ENCODE data around the gene ILKAP.

Gene ILKAP

GRCh38 chr2:238236571-238236970, 33.1 kb upstream of the ILKAP start:
- no peak for DNase-seq

- no peak for DNase-seq
These were observed 32.4 kb upstream of the ILKAP start for GRCh38 chr2:238235856-238236255.

DNA sequence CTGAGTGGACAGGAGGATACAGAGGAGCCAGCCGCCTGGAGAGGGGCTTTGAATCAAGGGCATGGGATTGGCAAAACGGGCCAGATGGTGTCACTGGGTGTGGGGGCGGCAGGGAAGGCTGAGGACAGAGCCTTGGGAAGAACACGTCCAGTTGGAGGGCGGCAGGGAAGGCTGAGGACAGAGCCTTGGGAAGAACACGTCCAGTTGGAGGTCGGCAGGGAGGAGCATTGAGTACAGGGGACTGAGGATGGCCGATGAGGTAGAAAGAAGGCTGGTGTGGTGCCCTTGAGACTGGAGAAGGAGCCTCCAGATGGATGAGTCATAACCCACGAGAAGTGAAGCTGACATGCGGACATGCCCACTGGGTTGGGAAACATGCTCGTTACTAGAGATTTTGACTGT, 31.8 kb upstream of the ILKAP start:
- no peak for DNase-seq

GRCh38 chr2:238233625-238234024, 30.1 kb upstream of the ILKAP start:
- DNase-seq = no peak

DNA sequence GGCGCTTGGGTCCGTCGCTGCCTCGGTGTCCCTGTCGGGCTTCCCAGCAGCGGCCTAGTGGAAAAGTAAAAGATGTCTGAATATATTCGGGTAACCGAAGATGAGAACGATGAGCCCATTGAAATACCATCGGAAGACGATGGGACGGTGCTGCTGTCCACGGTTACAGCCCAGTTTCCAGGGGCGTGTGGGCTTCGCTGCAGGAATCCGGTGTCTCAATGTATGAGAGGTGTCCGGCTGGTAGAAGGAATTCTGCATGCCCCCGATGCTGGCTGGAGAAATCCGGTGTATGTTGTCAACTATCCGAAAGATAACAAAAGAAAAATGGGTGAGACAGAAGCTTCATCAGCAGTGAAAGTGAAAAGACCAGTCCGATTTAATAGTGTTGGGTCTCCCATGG, 28.3 kb upstream of the ILKAP start:
- no peak for DNase-seq

DNA sequence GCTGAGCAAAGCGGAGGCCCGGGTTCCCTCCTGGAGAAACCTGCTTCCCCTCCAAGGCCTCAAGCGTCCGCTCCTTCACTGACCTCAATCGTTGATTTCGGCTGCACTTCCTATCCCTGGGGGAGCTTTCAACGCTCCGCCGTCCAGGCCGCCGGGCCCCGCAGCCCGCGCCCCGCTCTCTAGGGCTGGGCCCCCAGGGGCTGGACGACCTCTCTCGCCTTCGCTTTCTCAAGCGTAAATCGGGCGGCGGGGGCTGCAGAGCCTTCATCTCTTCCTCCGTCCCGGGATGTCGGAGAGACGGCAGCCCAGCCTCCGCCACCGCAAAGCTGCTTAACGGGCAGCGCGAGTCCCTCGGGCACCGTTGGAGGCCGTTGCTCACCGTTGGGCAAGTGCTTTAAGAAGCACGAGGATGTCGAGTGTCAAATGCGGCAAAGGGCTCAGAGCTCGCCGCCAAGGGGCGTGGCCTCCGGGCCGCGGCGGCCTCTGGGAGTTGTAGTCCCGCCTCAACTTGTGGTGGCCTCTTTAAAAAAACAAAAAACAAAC, 27.8 kb upstream of the ILKAP start:
- peak; percentile 81 to 84 for DNase-seq

DNA sequence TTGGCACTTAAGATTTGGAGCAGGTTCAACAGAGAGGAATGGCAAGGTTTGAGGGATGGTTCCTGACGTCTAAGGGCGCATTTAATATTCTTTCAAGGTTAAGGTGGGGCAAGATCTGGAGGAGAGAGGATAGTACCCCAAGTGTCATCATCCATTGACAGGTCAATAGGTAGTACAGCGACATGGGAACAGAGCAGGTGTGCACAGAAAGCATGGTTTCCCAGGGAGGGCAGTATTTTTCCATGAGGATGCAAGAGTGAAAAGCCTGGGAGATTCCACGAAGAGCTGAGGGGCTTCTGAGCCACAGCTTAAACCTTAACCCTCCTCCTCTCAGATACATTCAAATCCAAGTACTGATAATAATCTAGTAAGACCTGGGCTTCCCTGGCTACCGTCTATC, 27.2 kb upstream of the ILKAP start:
- DNase-seq = no peak

GRCh38 chr2:238228700-238229099, 25.2 kb upstream of the ILKAP start:
- no peak for DNase-seq

- DNase-seq = no peak
These were observed 24.1 kb upstream of the ILKAP start for GRCh38 chr2:238227587-238228032.

GRCh38 chr2:238226698-238227586, 23.4 kb upstream of the ILKAP start:
- no peak for DNase-seq

GRCh38 chr2:238225911-238226697, 22.6 kb upstream of the ILKAP start:
- DNase-seq = no peak

DNA sequence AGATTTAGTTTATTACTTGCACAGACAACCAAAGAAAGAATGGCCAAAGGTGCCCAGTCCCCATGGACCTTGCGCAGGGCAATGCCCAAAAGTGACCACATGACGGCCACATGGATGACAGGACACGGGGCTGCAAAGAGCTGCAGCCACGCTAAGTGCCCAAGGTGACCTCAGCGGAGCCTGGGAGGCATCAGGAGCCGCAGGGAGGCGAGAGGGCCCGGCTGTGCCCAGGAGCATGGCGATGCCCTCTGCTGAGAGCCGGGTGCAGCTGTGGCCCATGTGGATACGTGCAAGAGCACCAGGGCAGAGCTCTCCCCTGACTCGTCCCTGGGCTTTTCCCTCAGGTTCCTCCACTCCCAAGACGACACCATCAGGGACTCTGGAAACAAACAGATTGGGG, 21.6 kb upstream of the ILKAP start:
- DNase-seq = no peak

GRCh38 chr2:238224356-238225035, 21.0 kb upstream of the ILKAP start:
- no peak for DNase-seq

DNA sequence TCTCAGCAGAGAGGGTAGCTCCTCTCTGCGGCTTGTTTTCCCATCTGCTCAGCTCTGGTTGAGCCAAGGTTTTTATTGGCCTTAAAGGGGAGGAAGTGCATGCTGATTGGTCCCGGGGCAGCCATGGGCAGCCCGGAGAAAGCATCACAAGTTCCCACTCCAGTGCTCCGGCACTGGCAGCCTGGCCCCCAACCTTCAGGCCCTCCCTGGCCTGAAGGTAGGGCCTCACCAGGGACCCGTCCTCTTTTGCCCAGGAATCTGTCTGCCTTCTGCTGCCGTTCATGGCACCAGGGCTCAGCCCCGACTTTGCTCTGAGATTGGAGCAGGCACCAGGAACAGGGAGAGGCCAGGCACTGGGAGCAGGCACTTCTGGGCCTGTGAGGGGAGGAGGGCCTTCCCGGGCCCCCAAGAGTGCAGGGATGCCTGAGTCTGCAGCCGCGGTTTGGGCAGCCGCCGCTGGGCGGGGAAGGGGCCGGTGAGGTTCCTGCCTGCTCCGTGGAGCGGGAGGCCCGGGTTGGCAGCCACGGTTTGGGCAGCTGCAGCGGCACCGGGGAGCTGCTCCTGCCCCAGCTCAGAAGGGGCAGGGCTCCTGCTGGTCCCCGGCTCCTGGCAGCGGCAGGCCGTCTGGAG, 17.5 kb upstream of the ILKAP start:
- no peak for DNase-seq

DNA sequence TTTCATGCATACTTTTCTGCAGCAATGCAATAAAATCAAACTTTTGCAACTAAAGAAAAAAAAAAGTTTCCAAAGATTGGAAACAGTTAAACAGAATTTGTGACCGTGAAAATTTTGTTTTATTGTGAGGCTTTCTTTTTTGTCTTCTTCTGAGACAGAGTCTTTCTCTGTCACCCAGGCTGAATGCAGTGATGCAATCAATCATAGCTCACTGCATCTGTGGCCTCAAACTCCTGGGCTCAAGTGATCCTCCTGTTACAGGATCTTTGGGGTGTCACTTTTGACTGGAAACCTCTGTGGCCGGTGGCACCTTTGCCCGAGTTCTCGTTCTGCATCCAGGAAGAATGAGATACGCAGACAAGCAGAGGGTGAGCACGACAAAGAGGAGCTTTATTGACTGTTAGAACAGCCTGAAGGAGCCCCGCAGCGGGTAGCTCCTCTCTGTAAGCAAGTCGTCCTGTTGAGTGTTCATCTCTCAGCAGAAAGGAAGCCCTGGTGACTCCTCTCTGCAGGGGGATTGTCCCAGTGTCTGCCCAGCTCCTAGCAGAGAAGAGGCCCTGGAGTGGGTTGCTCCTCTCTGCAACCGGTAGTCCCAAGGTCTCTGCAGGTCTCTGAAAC, 16.9 kb upstream of the ILKAP start:
- no peak for DNase-seq

DNA sequence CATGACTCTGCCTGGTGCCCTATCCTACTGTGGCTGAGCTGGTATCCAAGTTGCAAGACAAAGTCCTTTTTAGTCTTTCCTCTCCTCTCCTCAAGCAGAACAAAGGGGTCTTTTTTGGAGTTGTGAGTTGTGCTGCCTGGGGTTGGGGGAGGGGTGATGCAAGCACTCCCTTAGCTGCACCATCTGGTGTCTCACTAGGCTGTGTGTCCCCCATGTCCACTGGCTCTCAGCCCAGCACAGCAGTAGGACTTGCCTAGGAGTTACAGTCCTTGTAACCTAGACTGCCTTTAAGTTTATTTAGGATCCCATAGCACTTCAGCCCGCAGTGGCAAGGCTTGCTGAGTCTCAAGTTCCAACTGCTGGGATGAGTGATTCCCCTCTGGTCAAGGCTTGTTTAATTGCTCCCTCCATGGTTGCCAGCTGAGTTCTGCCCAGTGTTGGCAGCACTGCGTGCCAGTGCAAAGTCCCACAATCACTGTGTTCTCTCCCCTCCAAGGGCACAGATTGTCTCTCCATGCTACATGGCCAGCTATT, 13.2 kb upstream of the ILKAP start:
- DNase-seq = no peak

DNA sequence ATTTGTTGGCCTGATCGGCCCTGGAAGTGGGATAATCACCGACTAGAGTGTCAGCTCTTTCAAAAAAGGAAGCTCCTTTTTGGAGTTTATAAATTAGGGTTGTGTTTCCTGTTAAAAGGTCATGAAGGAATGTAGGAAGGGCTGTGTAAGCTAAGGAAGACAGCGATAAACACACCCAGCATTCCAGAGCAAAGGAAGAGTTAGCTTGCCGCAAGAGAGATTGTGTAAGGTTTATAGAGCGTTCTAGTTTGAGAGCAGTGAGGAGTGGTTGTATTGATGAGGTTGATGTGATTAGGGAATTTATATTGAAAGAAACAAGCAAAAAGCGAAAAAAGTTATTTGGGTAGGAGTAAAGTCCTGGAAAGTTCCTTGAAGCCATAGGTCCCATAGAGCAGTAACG, 3.5 kb upstream of the ILKAP start:
- DNase-seq = no peak

DNA sequence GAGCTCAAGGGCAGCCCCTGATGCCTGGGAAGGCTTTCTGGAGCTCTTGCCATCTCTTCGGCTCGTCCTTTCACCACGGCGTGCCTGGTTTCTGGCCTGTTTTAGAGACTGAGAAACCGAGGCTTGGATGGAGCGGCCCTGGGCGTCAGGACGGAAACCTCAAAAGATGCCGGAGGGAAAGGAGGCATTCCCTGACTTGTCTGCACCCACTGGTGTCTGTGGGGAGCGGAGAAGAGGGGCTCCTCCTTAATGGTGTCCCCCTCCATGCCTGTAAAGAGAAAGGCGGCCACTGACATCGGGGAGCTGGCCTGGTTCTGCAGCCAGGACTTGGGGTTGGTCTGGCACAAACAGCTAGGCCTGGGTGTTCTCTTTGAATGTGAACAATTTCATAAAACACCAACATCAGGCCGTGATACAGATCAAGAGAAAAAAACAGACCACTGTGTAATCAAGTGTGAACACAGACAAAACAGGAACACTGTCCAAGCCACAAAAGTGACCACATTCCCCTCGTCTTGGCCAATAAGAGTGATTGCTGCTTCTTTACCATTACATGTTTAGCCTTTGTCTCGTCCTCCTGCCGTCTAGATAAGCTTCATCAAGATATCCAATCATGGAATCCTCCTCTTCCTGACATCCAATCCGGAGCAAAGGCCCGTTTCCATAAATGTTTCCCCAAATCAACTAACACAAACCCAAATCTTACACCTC, 633 bp upstream of the ILKAP start:
- DNase-seq = no peak

DNA sequence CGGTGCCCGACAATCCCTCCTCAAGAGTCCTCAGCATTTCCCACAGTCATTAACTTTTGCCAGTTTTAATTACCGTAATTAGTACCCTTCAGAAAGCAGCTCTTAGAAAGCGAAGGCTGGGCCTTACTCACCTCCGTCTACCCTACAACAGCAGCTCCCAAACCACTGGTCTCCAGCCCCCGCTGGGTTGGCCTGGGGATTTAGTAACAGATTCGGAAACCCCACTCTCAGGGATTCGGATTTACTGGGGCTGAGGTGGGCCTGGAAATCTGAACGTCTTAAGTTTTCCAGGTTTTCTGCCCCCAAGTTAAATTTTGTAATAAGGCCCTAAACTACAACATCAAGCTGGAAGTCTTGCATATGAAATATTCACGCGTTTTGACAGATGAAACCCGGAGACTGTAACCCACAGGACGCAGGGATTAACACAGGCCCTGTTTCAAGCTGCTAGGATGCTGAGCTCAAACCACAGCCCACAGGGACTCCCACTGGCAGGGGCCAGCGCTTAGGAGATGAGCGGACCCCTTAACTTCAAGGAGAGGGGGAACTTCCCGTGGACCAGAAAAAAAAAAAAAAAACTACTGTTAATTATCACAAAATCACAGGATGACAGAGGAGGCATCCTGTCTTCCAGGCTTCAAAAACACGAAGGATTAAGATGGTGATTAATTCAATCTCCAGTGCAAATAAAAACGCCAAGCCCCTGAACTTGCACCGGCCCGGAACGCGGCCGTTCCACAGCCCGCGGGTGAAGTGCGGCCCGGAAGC, 985 bp downstream of the ILKAP start:
- DNase-seq = peak in 1 of 2 donors; percentile 29

DNA sequence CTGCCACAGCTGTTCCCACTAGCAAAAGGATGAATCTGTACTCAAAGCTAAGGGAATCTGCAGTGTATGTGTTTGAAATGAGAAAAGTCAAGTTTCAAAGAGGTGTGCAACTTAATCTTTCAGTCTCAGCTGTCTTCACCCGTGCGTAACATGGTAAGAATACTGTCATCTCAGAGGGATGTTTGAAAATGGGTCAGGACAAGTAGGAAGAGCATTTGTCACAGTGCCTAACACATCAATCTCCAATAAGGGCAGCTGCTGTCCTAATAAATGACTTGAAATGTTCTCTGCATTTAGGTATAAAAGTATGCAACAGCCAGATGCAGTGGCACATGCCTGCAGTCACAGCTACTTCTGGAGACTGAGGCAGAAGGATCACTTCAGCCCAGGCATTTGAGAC, 13.1 kb downstream of the ILKAP start:
- DNase-seq = no peak

Data from CD4-positive, alpha-beta T cell treated with Interleukin-4 for 1 hour (primary cell).